HG02885 (cell line): ENCODE results near the gene UACA.
"Not testable (repeated sequence)": the region's sequence is repeated elsewhere in the genome, so short reads cannot be mapped to it uniquely, and the experiment has no call there.

Source experiments
- ATAC-seq: cut with Tn5 transposase; IDR thresholded peaks from one replicate; pipeline ENCODE4 v1.9.1; 2021; ENCODE audit warnings: mild to moderate bottlenecking; ENCODE audit not compliant: unreplicated experiment, poor library complexity

UACA gene

GRCh38 chr15:70633991-70634390 lies 129.4 kb downstream of the UACA start:
- no peak for ATAC-seq

GRCh38 chr15:70633103-70633831 lies 130.1 kb downstream of the UACA start:
- ATAC-seq = no peak

DNA sequence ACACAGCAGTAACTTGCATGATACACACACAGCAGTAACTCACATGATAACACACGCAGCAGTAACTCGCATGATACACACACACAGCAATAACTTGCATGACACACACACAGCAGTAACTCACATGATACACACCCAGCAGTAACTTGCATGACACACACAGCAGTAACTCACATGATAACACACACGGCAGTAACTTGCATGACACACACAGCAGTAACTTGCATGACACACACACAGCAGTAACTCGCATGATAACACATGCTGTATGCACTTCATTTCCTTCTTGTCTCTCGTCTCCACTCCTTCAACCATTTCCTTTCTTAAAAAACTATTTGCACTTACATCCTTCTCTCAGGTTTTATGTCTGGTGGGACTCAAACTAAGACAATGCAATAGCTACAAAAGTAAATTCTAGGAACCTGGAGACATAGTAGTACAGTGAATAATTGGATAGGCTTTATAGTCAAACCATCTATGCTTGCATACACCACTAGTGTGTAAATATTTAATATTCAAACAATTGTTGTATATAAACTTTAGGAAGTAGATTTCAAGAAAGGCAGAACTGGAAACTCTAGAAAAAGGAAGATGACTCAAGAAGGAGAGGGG lies 130.8 kb downstream of the UACA start:
- no peak for ATAC-seq

DNA sequence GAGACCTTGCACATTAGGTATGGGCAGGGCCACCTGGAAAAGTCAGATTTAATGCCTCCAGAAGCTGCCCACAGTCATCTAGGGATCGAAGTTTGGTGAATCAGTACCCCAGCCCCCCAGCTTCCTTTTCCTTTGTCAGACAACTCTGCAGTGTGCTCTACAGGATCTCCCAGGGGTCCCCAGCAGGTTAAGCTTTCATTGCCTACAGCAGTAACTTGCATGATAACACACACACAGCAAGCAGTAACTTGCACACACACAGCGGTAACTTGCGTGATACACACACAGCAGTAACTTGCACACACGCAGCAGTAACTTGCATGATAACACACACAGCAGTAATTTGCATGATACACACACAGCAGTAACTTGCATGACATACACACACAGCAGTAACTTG lies 131.3 kb downstream of the UACA start:
- ATAC-seq = no peak

- ATAC-seq = no peak
Observed at GRCh38 chr15:70629735-70630273, 133.6 kb downstream of the UACA start.

DNA sequence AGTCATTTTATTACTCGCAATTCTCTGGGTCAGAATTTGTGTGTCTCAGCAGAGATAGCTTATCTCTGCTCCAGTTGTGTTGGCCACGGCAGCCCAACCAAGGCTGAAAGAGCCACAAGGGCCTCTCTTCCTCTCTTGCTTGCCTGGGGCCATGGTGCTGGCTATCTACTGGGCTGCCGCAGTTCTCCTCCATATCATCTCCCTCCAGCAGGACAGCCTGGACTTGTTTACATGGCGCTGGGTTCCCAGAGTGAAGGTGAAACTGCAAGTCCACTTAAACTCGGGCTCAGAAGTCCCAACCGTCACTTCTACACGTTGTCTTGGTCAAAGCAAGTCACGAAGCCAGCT lies 134.8 kb downstream of the UACA start:
- no peak for ATAC-seq

DNA sequence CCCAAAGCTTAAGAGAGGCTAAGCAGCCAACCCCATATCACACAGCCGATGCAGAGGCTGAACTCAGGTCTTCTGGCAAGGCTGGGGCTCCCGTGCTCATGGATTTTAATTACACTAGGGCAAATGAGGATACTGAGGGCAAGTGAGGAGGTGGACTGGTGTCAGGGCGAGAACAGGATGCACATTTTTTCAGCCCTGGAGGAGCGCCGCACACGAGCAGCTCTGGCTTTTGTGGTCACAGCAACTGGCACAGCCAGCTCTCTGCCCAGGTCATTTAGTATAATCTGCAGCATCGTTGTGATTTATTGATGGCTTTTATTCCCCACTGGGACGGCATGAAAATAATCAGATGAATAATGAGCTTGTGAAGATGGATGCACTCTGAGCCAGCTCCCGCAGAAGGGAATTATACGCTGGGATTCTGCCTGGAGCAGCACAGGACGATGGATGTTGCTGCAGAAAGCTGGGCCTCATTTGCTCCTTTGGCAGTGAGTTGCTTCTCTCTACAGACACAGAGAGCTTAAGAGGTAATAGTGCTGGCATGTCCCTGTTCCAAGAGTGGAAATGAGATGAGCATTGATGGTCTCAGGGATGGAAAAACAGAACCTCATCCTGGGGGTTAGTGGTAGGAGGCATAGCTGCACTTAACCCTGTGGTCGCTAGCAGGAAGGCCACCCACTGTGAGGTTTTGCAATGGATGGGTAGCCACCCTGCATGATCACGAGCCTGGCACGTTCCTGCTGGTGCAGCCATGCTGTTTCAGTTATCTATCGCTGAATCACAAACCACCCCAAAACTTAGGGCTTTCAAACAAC lies 135.4 kb downstream of the UACA start:
- no peak for ATAC-seq

DNA sequence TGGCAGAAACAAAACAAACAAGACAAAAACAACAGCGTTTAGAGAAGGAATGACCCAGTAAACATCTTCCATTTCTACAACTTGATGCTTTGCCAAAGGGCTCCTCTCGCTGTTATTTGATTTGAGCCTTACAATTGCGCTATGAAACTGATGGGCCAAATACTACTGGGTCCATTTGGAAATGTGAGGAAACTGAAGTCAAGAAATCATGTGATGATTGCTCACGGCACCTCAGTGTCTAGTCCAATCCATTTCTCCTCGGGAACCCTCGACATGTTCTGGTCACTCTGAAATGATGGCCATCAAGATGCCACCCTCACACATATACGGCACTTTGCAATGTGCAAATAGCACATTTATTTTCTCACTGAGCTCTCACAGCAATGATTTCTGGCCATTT lies 136.0 kb downstream of the UACA start:
- ATAC-seq = no peak

GRCh38 chr15:70625438-70625837 lies 137.9 kb downstream of the UACA start:
- no peak for ATAC-seq

DNA sequence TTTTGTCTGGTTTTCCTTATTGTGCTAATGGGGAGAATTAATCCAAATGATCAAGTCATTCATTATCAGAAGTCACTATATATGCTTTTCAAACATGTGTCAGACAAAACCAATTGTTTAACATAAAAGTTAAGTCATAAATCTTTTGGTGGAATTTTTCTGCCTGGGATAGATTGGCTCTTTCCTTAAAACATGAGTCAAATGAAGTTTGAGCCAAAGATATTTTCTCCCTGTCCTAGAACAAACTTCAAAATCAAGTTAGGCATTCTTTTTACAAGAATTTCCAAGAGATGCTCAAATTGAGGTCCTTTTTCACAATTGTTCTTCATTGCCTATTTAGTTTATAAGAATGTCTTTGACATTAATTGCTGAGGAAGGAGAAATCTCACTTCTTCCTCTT lies 138.3 kb downstream of the UACA start:
- ATAC-seq = no peak

DNA sequence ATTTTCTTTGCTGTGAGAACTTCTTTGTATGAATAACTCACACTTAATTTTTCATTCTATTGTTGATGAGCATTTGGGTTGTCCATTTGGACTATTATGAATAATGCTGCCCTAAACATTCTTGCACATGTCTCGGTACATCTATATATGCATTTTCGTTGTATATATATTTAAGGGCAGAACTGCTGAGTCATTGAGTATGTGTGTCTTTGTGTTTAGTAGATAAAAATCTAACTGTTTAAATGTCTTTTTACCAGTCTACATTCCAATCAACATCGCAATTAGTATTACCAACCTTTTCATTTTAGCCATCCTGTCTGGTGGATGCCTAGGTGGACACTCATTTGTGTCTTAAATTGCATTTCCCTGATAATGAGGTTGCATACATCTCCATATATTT lies 144.4 kb downstream of the UACA start:
- ATAC-seq = no peak

GRCh38 chr15:70617911-70618287 lies 145.5 kb downstream of the UACA start:
- no peak for ATAC-seq

DNA sequence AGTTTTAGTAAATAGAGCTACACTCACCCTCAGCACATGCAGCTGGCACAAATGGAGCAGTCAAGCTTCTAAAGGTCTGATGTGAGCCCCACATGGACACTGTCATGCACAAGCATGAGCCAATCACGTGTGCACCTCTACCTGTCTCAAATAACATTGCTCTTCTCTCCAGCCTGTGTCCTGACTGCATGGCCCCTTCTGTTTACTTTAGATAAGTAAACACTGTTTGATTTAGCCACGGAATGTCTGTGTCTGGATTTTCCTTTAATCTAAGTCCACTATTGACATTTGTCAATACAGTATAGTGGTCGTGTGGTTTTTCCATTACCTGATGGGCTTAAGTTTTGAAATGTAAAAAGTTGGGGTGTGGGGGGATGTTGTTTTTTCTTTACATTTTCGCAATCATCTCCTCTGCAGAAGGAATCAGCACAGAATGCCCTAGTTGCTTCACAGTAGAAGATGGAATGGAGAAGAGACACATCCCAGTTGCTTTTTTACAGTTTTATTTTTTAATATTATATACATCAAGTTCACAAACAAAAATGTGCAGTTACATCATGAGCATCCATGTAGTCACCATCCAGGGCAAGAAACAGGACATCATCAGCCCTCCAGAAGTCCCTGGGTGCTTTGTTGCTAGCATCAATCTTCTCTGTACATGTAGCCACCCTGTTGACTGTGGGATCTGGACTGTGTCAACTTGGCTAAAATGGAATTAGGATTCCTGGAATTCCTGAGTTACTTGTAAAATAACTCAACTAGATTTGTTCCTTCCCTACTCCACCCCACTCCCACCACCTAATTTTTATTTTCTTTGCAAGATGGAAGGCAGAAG lies 146.1 kb downstream of the UACA start:
- no peak for ATAC-seq

- not testable (repeated sequence) for ATAC-seq
Observed at GRCh38 chr15:70616311-70616756, 147.0 kb downstream of the UACA start.

DNA sequence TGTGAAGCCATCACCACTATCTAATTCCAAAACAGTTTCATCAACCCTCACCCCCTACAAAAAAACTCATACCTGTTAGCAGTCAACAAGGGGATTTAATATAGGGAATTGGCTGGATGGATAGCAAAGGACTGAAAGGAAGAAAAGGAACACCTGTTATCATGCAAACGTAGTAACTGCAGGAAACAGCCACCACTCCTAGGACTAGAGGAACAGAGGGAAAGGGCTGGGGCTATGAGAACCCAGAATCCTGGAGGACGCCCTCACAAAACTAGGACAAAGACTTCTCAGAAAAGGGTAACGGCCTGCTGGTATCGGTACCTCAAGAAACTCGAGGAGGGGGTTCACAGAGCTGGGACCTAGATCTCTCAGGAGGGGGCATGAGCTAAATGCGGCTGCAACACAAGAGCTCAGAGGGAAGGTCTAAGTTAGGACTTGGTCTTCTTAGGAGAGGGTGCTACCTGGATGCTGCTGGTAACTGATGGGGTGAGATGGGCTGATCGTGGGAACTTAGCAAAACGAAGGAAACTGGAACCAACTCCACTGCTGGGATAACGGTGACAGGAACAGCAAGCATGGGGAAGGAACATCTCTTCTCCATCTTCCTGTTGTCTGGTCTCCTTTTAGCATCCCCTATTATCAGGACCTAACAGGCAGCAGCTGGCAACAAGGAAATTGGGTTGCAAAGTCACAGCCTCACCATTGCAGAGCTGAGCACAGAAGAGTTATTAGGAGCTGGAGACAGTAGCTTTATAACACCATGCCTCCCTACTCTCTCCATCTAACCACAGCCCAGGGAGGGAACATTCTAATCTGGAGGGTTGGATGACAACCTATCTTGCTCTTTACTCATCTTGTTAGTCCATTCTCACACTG lies 147.7 kb downstream of the UACA start:
- no peak for ATAC-seq

- ATAC-seq = no peak
Observed at GRCh38 chr15:70614221-70614620, 149.1 kb downstream of the UACA start.

DNA sequence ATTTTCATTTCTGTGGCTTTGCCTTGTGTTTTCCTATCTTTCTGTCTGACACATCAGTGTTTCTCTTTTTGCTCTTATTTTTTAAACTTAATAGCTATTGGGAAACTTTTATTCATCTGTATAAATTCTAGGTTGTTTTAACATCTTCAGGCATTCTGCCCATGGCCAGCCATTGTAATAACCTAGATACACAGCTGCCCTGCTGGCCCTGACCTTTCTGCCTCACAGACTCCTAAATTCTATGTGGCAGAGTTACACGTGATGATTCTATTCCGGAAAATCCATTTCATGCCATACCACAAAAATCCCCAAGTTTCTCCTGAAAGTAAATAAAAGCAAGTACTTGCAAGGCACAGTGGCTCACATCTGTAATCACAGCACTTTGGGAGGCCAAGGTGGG lies 150.1 kb downstream of the UACA start:
- ATAC-seq = no peak

DNA sequence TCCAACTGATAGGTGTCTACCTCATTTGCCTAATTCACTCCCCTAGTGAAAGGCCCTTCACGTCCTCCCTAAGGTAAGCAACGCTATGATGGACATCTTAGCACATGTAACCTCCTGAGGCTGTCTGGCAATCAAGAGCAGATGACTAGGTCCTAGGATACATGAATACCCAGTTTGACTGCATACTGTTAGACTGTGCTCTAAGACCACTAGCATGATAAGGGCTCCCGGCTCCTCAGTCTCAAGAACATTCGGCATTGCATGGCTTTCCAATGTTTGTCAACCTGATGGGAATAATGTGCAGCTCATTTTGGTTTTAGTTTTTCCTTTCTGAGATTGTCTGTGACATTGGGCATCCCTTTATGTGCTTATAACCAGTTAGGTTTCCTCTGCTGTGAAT lies 152.1 kb downstream of the UACA start:
- ATAC-seq = no peak

DNA sequence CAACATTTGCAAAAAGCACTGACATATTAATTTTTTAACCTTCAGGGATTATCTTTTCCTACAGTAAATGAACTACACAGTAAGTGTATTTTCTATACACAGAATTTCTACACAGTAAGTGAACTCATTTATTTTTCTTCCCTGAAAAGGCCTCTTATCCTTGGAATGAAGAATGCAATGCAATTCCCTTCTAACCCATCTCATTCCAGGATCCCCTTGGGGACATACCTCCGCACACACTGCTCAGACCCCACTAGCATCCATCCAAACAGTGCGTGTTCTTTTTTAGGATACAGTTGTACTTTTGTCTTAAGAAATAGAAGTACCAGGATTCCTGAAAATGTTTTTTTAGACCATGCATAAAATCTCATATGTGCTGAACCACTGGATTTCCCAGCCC lies 152.8 kb downstream of the UACA start:
- no peak for ATAC-seq
